Measurements from ENCODE around the gene FGFR3. TPM values are rescaled to one million over a fixed set of nuclear protein-coding genes. Genes with fewer than 3 reads are reported as not detected.

FGFR3 gene
- total RNA-seq: 0.19 and 0.24 TPM in 2 replicates

GRCh38 chr4:1792832-1793495, at the start of gene FGFR3:
Gene FGFR3, plus strand, starts transcription at chr4:1793293. Its CDS starts 642 bp downstream, at chr4:1793935.

GRCh38 chr4:1856071-1856942, 63.2 kb downstream of the FGFR3 start, which contains the start of gene LETM1:
Gene LETM1, minus strand, starts transcription at chr4:1856156. Its CDS starts 206 bp downstream, at chr4:1855950.

Other genes with a start within 250 kb of the FGFR3 start
- 2.9 and 6.1 TPM in 2 replicates for gene FAM53A, start 109.0 kb upstream of the FGFR3 start, total RNA-seq
- 45.0 and 51.3 TPM in 2 replicates for gene SLBP, start 81.0 kb upstream of the FGFR3 start, total RNA-seq
- 40.4 and 49.0 TPM in 2 replicates for gene TMEM129, start 72.0 kb upstream of the FGFR3 start, total RNA-seq
- gene TACC3, start 71.8 kb upstream of the FGFR3 start, total RNA-seq: 3.5 and 4.4 TPM in 2 replicates
- 31.3 and 37.0 TPM in 2 replicates for gene LETM1, start 62.9 kb downstream of the FGFR3 start, total RNA-seq
- 6.2 and 11.2 TPM in 2 replicates for gene NSD2, start 78.1 kb downstream of the FGFR3 start, total RNA-seq
- 16.3 and 19.6 TPM in 2 replicates for gene NELFA, start 215.7 kb downstream of the FGFR3 start, total RNA-seq

Measured in cardiac ventricle fibroblast (primary cell).